ENCODE measurements around the gene DQX1. TPM values are rescaled to one million over a fixed set of nuclear protein-coding genes. Genes with fewer than 3 reads are reported as not detected.

The DQX1 gene
- total and polyA plus RNA-seq, 2 experiments from 2014 or later, result 4.0 TPM; not detected in 1

GRCh38 chr2:74528600-74529356, 2.7 kb upstream of the DQX1 start:
- Histone ChIP-seq H2AFZ (peak overlapping the region; percentile 42), H3K79me2 (peaks cover 32% of the 10 kb centered on the region)

DNA sequence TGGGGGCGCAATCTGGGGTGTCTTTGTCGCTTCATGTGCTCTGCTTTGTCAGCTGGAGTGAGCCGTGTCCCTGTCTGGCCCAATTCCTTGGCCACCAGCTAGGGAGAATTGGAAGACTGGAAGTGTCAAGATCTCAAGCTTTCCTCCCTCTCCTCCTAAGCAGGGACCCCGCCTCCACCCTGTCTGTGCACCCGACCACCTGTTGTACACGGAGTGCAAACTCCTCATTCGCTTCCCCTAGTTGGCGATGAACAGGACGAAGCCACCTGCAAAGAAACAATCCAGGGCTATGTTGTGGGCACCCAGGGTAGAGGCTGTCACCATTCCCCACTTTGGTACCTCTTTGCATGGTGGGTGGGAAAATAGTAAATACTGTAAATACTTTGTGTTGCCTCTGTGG, 1.7 kb upstream of the DQX1 start:
- Histone ChIP-seq H3K9me2 (replicated peaks; ENCODE audit: insufficient read depth) (no peaks in the 10 kb centered on the region), H3K36me3 (replicated peaks; ENCODE audit: insufficient read depth, low read depth) (no peaks in the 10 kb centered on the region), H3K79me2 (peaks cover 32% of the 10 kb centered on the region), H3K27me3 (no peaks in the 10 kb centered on the region), H3K4me3 (no peak overlapping the region), H3K4me2 (peak overlapping the region; percentile 97), H2AFZ (no peak overlapping the region), H3K9me3 (ENCODE audit: low read depth) (no peaks in the 10 kb centered on the region), H4K20me1 (ENCODE audit: insufficient read depth, poor library complexity, severe bottlenecking) (peaks cover 7% of the 10 kb centered on the region), H3K27ac (no peak overlapping the region), H3K4me1 (ENCODE audit: insufficient read depth) (no peaks in the 10 kb centered on the region)
- no peak for DNase-seq (ENCODE audit: low spot score)
- TF ChIP-seq EZH2phosphoT487 (IDR thresholded peaks at IDR 0.05; ENCODE audit: low read depth, severe bottlenecking, unreplicated experiment) (no peak), CTCF (IDR thresholded peaks at IDR 0.05; ENCODE audit: poor library complexity) (no peak), EZH2 (IDR thresholded peaks at IDR 0.05; ENCODE audit: borderline replicate concordance) (no peak)
- 97% methylated on average over 9 of the region's 9 CpGs for WGBS (ENCODE audit: low lambda C conversion rate, missing lambda C conversion rate)

More at GRCh38 chr2:74528600-74529356, 2.7 kb upstream of the DQX1 start:
- Histone ChIP-seq H3K4me1 (ENCODE audit: insufficient read depth) (no peaks in the 10 kb centered on the region), H4K20me1 (ENCODE audit: insufficient read depth, poor library complexity, severe bottlenecking) (peaks cover 7% of the 10 kb centered on the region), H3K36me3 (replicated peaks; ENCODE audit: insufficient read depth, low read depth) (no peaks in the 10 kb centered on the region), H3K9me3 (ENCODE audit: low read depth) (no peaks in the 10 kb centered on the region), H3K27ac (peak overlapping the region; percentile 89), H3K27me3 (no peaks in the 10 kb centered on the region), H3K4me2 (peak overlapping the region; percentile 97), H3K9me2 (replicated peaks; ENCODE audit: insufficient read depth) (no peaks in the 10 kb centered on the region), H3K4me3 (peak overlapping the region; percentile 78)
- TF ChIP-seq EZH2phosphoT487 (IDR thresholded peaks at IDR 0.05; ENCODE audit: low read depth, severe bottlenecking, unreplicated experiment) (no peak), EZH2 (IDR thresholded peaks at IDR 0.05; ENCODE audit: borderline replicate concordance) (no peak), CTCF (IDR thresholded peaks at IDR 0.05; ENCODE audit: poor library complexity) (no peak)
- whole genome bisulfite sequencing (ENCODE audit: low lambda C conversion rate, missing lambda C conversion rate), result 17% methylated on average over 29 of the region's 29 CpGs
- no peak for DNase-seq (ENCODE audit: low spot score)

GRCh38 chr2:74526649-74527230, 709 bp upstream of the DQX1 start:
- 97% methylated on average over 11 of the region's 11 CpGs for WGBS (ENCODE audit: low lambda C conversion rate, missing lambda C conversion rate)
- Histone ChIP-seq H2AFZ (no peak overlapping the region), H4K20me1 (ENCODE audit: insufficient read depth, poor library complexity, severe bottlenecking) (peaks cover 7% of the 10 kb centered on the region), H3K4me1 (ENCODE audit: insufficient read depth) (no peaks in the 10 kb centered on the region), H3K27ac (no peak overlapping the region), H3K4me2 (no peak overlapping the region), H3K4me3 (no peak overlapping the region), H3K27me3 (no peaks in the 10 kb centered on the region), H3K79me2 (peaks cover 32% of the 10 kb centered on the region), H3K9me2 (replicated peaks; ENCODE audit: insufficient read depth) (no peaks in the 10 kb centered on the region), H3K36me3 (replicated peaks; ENCODE audit: insufficient read depth, low read depth) (no peaks in the 10 kb centered on the region), H3K9me3 (ENCODE audit: low read depth) (no peaks in the 10 kb centered on the region)
- TF ChIP-seq EZH2phosphoT487 (IDR thresholded peaks at IDR 0.05; ENCODE audit: low read depth, severe bottlenecking, unreplicated experiment), result no peak
- TF ChIP-seq CTCF (IDR thresholded peaks at IDR 0.05; ENCODE audit: poor library complexity), result no peak
- no peak for TF ChIP-seq EZH2 (IDR thresholded peaks at IDR 0.05; ENCODE audit: borderline replicate concordance)
- no peak for DNase-seq (ENCODE audit: low spot score)

All from hepatocyte (in vitro differentiated cells).